AG09319 (cell line): ENCODE measurements around the gene NHERF1.
A peak's percentile ranks its signal among the peaks of the same experiment; 100 is the strongest.

Experiments used
- DNase-seq: peaks from one replicate; pipeline ENCODE4 v3.0.0-alpha.2; 2010; ENCODE audit warnings: low read depth; ENCODE audit errors: extremely low read depth
- CTCF ChIP-seq: IDR thresholded peaks from 2 replicates; pipeline ENCODE4 v1.5.1; 2011; ENCODE audit warnings: low read depth, mild to moderate bottlenecking, inconsistent platforms, low read length, moderate library complexity

Gene NHERF1

GRCh38 chr17:74733365-74734122, 14.9 kb upstream of the NHERF1 start:
- no peak for TF ChIP-seq CTCF
- DNase-seq, result no peak

- no peak for TF ChIP-seq CTCF
- no peak for DNase-seq
Observed at GRCh38 chr17:74734256-74734655, 14.2 kb upstream of the NHERF1 start.

- DNase-seq, result no peak
- TF ChIP-seq CTCF, result peak; percentile 13
Observed at GRCh38 chr17:74736513-74737298, 11.7 kb upstream of the NHERF1 start, which contains the start of gene RAB37. Gene RAB37 (plus strand): TSS chr17:74737256. CDS start chr17:74737273, 17 bp downstream.

GRCh38 chr17:74737299-74738050, 11.0 kb upstream of the NHERF1 start:
- peak; percentile 23 for TF ChIP-seq CTCF
- no peak for DNase-seq

GRCh38 chr17:74738051-74738996, 10.1 kb upstream of the NHERF1 start:
- no peak for DNase-seq

More at GRCh38 chr17:74738051-74738996, 10.1 kb upstream of the NHERF1 start:
- no peak for TF ChIP-seq CTCF
